Breast epithelium (tissue), 3 donors: ENCODE measurements around the gene CSMD2.

ENCODE experiments used
- POLR2A ChIP-seq: fragments of 450-650 bp; IDR thresholded peaks from one replicate; pipeline ENCODE4 v1.6.1; 2016; ENCODE audit warnings: antibody characterized with exemption, mild to moderate bottlenecking, moderate library complexity
- POLR2AphosphoS5 ChIP-seq, 3 donors: sonication (generic); formaldehyde crosslinking; IDR thresholded peaks; one replicate each; pipeline ENCODE4 v1.6.1; 2017; ENCODE audit warnings: antibody characterized with exemption in 3 of 3

DNA sequence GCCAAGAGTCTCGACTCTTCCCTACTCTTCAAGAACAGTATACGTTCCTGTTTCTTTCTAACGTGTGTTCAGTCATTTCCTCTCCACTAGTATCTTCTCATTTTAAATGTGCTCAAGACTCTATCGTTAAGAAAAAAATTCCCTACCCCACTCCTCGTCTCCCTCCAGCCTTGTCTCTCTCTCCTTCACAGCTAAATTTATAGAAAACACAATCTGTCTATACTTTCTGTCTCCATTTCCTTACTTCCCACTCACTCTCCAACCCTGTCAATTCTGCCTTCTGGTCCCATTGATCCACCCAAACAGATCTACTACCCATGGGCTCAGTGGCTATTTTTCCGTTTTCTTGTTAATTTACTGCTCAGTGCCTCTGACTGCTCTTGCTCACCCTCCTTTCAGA, 75.3 kb downstream of the CSMD2 start:
- TF ChIP-seq POLR2A (no peak), POLR2AphosphoS5 (IDR thresholded peaks at IDR 0.05) (no peak)
